ENCODE measurements around the gene RPS14. TPM values are rescaled to one million over a fixed set of nuclear protein-coding genes. Genes with fewer than 3 reads are reported as not detected.
A peak's percentile ranks its signal among the peaks of the same experiment; 100 is the strongest.
"Not testable (repeated sequence)": the region's sequence is repeated elsewhere in the genome, so short reads cannot be mapped to it uniquely, and the experiment has no call there.

RPS14 gene
- polyA plus RNA-seq, 3 donors from 2014 or later = 3,321 to 6,011 (median 3,509) TPM

DNA sequence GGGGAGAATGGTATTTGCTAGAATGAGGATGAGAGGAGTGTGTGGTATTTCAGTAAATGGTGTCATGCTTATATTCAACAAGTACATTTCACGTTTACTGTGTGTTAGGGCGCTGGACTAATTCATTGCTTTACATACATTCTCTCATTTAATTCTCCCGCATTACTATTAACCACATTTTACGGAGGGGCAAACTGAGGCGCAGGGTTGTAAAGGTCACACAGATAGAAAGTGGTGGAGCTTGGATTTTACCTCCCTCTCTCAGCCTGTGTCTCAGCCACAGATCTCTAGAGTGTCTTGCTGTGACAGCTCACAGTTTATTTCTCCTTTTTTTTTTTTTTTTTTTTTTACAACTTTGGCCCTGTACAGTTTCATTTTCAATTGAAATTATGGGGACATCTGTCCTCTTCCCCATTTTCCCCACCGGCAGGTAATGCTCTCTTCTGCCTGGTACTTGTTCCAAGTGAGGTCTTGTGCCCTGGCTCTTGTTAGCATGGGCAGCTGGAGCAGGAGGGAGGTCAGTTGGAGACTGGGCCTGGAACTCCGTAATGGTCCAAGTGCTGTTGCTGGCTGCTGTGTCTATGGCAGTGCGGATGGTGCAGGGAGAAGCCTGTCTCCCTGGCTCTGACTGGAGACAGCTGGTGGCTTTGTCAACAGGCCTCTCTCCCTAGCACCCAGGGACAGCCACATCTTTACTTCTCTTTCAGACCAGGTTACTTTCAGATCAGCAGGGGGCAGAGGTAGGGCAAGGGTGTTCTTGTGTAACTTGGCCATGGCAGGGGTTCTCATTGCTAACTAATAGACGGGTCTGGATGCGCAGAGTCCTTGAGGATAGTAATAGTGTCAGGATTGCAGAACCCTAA is 37.9 kb upstream of the RPS14 start:
- Mint-ChIP-seq H3K36me3 (no peaks in the 10 kb centered on the region), H3K27me3 (ENCODE audit: low read depth in 3 of 3) (peaks cover 11 to 19% (median 16%) of the 10 kb centered on the region in 3 donors), H3K4me3 (peak overlapping the region; percentile 72 to 85 (median 79)), H3K27ac (peak overlapping the region in 5 of 6 donors; percentile 9 to 61 (median 39)), H3K4me1 (peaks cover 9 to 14% of the 10 kb centered on the region in 2 donors), H3K9me3 (no peaks in the 10 kb centered on the region)
- DNase-seq = no peak

DNA sequence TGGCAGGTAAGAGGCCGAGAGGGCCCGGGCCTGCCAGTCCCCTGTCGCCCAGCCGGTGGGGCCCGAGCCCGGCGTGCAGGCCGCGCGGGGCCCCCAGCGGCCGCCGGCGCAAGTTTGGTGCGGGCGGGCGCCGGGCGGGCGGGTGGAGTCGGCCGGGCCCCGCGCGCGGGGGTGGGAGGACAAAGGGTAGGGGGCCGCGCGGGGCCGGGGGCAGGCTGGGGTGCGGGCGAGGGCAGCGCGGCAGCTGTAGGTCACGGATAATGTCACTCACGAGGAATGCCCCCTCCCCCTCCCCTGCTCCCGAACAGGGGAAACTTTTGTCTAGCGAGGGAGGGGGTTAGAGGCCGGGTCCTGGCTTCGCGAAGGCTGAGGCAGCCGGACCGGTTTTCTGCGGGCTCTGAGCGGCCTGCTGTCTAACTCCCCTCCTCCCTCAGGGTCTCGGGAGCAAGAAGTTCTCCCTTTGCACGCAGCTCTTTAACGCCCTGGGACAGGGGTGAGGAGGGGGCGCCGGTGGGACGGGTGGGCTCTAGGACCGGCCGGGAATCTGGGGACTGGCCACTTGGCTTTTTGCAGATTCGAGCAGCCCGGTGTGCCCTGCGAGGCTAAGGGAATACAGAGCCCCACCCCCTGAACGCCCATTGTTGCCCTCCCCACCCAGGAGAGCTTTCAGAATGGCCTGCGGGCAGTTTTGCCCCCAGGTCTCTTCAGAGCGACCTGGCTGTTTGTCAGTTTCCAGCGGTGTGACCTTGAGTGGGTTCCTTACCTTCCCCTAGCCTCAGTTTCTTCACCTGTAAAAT is 37.1 kb upstream of the RPS14 start:
- peaks cover 9 to 14% of the 10 kb centered on the region in 2 donors for H3K4me1 Mint-ChIP-seq
- peak overlapping the region; percentile 72 to 85 (median 79) for H3K4me3 Mint-ChIP-seq
- H3K27me3 Mint-ChIP-seq (ENCODE audit: low read depth in 3 of 3) = peaks cover 11 to 19% (median 16%) of the 10 kb centered on the region in 3 donors
- H3K27ac Mint-ChIP-seq = peak overlapping the region in 4 of 6 donors; percentile 9 to 61 (median 29)
- no peaks in the 10 kb centered on the region for H3K9me3 Mint-ChIP-seq
- H3K36me3 Mint-ChIP-seq = no peaks in the 10 kb centered on the region
- DNase-seq = peak; percentile 59 to 70 (median 69)

DNA sequence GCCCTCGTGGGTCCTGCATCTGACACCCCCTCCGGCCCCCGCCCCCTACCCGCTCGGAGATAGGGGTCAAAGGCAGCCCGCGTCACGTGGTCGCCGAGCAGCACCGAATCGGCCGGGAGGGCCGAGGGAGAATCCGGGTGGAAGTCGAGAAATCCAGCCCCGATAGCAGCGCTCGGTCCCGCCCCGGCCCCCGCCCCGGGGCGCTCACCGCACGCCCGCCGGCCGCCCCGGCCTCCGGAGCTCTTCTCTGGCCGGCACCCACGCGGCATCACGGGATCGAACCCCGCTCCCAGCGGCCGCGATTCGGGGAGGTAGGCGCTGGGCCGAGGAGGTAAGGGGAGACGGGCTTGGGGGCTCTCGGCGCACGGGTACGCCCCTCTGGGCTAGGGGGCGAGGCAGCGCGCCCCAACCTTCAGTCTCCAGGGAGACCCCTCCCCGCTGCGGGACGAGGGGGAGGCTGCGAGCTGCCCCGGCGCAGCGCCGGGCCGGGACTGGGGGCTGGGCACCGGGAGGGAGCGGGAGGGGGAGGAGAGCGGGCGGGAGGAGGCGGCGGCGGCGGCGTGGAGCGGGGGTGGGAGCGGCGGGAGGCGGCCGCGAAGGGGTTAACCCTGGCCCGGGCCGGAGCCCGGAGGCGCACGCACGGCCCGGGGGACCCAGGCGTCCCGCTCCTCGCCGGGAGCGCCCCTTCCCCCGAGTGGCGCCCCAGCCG is 36.3 kb upstream of the RPS14 start:
- Mint-ChIP-seq H3K9me3 (no peaks in the 10 kb centered on the region), H3K4me1 (peaks cover 9 to 14% of the 10 kb centered on the region in 2 donors), H3K27me3 (ENCODE audit: low read depth in 3 of 3) (peaks cover 11 to 19% (median 16%) of the 10 kb centered on the region in 3 donors), H3K27ac (no peak overlapping the region), H3K36me3 (no peaks in the 10 kb centered on the region), H3K4me3 (peak overlapping the region in 4 of 5 donors; percentile 19 to 83 (median 80))
- DNase-seq = peak in 1 of 3 donors; percentile 14

DNA sequence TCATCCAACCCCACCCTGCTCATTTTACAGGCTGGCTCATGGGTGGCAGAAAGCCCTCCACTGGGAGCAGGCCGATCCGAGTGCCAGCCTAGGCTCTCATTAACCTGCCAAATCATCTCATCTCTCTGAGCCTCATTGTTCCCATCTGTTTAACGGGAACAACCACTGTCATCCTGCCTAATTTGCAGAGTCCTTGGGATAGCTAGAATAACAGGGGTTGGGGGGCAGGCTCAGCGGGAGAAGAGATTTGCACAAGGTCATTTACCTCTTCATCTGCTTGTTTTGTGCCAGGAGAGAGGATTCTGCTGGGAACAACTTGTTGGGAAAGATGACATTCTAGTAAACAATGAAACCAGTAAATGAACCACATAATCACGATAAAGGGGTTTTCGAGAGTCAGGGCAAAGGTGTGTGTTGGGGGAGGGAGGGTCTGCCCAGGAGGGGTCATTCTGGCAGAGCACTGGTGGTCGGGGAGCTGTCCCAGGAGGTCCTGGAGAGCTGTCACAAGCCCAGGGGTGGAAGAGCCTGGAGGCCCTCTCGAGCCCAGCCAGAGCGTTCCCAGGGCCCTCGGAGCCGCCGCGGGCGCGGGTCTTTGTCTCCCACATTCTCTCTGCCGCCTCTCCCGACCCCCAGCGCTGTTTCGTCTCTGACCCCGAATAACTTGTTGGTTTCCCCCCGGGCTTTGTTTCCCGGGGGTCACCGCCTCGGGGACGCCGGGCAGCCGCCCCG is 35.6 kb upstream of the RPS14 start:
- H3K27ac Mint-ChIP-seq = peak overlapping the region in 2 of 6 donors; percentile 9 to 18
- H3K36me3 Mint-ChIP-seq = no peaks in the 10 kb centered on the region
- H3K4me1 Mint-ChIP-seq = peaks cover 9 to 14% of the 10 kb centered on the region in 2 donors
- peaks cover 11 to 19% (median 16%) of the 10 kb centered on the region in 3 donors for H3K27me3 Mint-ChIP-seq (ENCODE audit: low read depth in 3 of 3)
- no peaks in the 10 kb centered on the region for H3K9me3 Mint-ChIP-seq
- H3K4me3 Mint-ChIP-seq = peak overlapping the region; percentile 78 to 83 (median 79)
- no peak for DNase-seq

DNA sequence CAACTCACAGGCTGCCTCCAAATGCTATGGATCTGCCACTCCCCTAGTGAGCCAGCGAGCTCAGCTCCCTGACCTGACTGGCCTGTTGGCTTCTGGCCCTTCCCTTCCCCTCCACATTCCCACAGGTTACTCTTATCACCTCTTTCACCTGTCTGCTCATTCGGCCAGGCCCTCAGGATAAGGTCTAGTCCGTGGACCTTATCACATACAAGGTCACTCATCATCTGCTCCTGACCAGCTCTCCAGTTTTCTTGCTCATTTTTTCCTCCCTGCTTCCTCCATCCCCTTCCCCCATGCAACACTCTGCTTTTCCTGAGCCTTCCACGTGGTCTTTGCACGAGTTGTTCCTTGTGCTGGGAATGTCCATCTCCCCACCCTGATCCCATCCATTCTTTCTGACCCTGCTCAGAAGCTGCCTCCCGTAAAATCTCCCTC is 32.5 kb upstream of the RPS14 start:
- Mint-ChIP-seq H3K27ac (no peak overlapping the region), H3K9me3 (no peaks in the 10 kb centered on the region), H3K4me1 (peaks cover 7 to 13% of the 10 kb centered on the region in 2 donors), H3K4me3 (no peak overlapping the region), H3K36me3 (no peaks in the 10 kb centered on the region), H3K27me3 (ENCODE audit: low read depth in 3 of 3) (peaks cover 8 to 18% (median 16%) of the 10 kb centered on the region in 3 donors)
- no peak for DNase-seq

DNA sequence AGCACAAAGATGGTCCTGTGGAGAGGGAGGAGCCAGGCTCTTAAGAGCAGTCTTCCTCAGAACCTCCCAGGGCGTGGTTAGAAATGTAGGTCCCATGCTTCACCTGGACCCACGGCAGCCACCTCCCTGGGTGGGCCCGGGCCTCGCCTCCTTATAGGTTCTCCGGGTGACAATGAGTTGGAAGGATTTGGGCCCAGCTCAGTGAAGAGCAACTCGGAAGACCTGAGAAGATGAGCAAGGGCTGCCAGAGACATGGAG is 32.1 kb upstream of the RPS14 start:
- Mint-ChIP-seq H3K4me1 (peaks cover 10 to 15% of the 10 kb centered on the region in 2 donors), H3K36me3 (no peaks in the 10 kb centered on the region), H3K27me3 (ENCODE audit: low read depth in 3 of 3) (peaks cover 7 to 15% (median 15%) of the 10 kb centered on the region in 3 donors), H3K9me3 (no peaks in the 10 kb centered on the region), H3K4me3 (no peak overlapping the region), H3K27ac (no peak overlapping the region)
- no peak for DNase-seq

DNA sequence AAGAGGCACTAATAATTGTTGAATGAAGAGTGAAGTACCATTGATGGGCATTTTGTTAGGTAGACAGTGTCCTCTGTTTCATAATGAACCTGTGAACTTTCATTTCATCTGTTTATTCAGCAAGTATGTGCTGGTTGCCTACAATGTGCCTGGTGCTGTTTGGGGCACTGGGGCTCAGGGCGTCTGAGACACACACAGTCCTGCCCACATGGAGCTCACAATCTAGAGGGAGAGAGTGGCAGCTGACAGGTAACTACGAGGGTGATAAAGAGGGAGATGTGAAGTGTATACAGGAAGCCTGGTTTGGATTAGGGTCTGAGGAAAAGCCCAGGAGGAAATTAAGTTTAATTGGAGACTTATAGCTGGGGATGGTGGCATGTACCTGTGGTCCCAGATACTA is 29.9 kb upstream of the RPS14 start:
- no peak for DNase-seq
- Mint-ChIP-seq H3K36me3 (no peaks in the 10 kb centered on the region), H3K27ac (peak overlapping the region in 1 of 6 donors; percentile 6), H3K4me3 (no peak overlapping the region), H3K9me3 (no peaks in the 10 kb centered on the region), H3K27me3 (ENCODE audit: low read depth in 3 of 3) (peaks cover 2 to 7% (median 6%) of the 10 kb centered on the region in 3 donors), H3K4me1 (peaks cover 11 to 12% of the 10 kb centered on the region in 2 donors)

DNA sequence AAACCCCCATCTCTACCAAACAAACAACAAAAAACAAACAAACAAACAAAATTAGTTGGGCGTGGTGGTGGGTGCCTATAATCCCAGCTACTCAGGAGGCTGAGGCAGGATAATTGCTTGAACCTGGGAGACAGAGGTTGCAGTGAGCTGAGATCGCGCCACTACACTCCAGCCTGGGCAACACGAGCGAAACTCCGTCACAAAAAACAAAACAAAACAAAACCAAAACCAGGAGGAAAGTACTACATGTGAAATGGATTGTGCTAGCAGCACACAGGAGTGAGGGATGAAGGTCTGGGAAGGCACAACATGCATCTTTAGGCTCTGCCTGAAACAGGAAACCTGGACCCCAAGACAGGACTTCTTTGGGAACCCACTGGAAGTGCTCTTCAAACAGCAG is 27.0 kb upstream of the RPS14 start:
- not testable (repeated sequence) for H3K9me3 Mint-ChIP-seq; H3K36me3 Mint-ChIP-seq; DNase-seq; H3K4me3 Mint-ChIP-seq; H3K27me3 Mint-ChIP-seq (ENCODE audit: low read depth in 3 of 3)
- peak overlapping the region in 2 of 6 donors; percentile 67 to 69 for H3K27ac Mint-ChIP-seq
- H3K4me1 Mint-ChIP-seq = peaks cover 11 to 12% of the 10 kb centered on the region in 2 donors

DNA sequence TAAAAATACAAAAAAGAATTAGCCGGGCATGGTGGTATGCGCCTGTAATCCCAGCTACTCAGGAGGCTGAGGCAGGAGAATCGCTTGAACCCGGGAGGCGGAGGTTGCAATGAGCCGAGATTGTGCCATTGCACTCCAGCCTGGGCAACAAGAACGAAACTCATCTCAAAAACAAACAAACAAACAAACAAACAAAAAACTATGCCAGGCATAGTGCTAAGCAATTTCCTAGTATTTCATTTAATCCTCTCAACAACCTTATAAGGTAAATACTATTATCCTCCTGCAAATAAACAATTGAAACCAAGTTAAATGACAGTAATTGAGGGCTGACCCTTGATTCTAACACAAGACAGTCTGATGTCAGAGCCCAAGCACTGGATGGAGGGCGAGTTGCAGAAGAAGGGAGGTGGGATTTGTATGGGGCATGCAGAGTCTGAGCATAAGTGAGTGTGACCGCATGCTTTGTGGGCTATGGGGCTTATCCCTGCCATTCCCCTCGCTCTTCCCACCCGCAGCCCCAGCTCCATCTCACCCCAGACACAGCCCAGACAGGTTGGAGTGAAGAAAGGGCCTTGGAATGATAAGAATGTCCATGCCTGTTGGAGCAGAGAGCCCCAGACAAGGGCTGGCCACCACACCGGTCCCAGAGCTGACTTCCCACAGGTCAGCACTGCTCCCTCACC is 24.3 kb upstream of the RPS14 start:
- H3K4me3 Mint-ChIP-seq = no peak overlapping the region
- H3K4me1 Mint-ChIP-seq = peaks cover 11 to 12% of the 10 kb centered on the region in 2 donors
- H3K36me3 Mint-ChIP-seq = no peaks in the 10 kb centered on the region
- peaks cover 0 to 7% (median 4%) of the 10 kb centered on the region in 3 donors for H3K27me3 Mint-ChIP-seq (ENCODE audit: low read depth in 3 of 3)
- H3K27ac Mint-ChIP-seq = no peak overlapping the region
- no peak for DNase-seq
- H3K9me3 Mint-ChIP-seq = no peaks in the 10 kb centered on the region

DNA sequence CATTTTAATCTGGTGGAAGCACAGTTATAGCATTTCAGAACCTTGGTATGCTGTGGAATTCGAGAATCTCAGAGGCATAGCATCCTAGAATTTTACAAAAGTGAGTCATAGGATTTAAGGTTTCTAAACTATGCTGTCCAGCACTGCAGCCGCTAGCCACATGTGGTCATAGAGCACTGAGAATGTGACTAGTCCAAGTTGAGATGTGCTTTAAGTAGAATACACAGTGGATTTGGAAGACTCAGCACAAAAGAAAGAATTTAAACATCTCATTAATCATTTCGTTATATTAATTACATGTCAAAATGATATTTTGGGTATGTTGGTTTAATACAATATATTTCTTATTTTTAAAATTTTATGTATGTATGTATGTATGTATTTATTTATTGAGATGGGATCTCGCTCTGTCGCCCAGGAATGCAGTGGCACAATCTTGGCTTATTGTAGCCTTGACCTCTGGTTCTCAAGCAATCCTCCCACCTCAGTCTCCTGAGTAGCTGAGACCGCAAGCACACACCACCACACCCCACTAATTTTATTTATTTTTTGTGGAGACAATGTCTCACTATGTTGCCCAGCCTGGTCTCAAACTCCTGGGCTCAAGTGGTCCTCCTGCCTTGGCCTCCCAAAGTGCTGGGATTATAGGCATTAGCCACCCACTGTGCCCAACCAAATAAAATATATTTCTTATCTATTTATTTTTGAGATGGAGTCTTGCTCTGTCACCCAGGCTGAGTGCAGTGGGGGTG is 20.4 kb upstream of the RPS14 start:
- no peaks in the 10 kb centered on the region for H3K36me3 Mint-ChIP-seq
- no peak for DNase-seq

DNA sequence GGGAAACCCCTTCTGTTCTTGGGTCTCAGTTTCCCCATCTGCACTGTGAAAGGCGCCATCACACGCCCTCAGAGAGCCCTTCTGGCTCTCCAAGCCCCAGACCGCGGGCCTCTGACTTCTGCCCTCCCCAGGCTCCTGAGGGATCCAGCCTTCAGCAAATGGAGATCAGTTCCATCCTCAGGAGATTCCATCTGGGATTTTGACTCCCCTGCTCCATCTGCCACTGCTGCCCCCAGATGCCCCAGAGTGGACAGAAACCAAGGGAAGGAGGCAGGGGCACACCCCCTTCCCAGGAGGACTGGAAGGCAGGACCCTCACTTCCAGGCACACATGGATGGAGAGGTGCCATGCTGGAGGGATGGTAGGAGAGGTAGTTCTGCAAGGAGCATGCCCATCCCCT is 18.7 kb upstream of the RPS14 start:
- H3K27me3 Mint-ChIP-seq (ENCODE audit: low read depth in 3 of 3) = peaks cover 0 to 3% (median 0%) of the 10 kb centered on the region in 3 donors
- no peak overlapping the region for H3K27ac Mint-ChIP-seq

More for the DNA sequence above, 20.4 kb upstream of the RPS14 start:
- Mint-ChIP-seq H3K4me1 (no peaks in the 10 kb centered on the region), H3K4me3 (no peak overlapping the region), H3K27me3 (ENCODE audit: low read depth in 3 of 3) (peaks cover 0 to 5% (median 0%) of the 10 kb centered on the region in 3 donors), H3K27ac (no peak overlapping the region), H3K9me3 (no peaks in the 10 kb centered on the region)

DNA sequence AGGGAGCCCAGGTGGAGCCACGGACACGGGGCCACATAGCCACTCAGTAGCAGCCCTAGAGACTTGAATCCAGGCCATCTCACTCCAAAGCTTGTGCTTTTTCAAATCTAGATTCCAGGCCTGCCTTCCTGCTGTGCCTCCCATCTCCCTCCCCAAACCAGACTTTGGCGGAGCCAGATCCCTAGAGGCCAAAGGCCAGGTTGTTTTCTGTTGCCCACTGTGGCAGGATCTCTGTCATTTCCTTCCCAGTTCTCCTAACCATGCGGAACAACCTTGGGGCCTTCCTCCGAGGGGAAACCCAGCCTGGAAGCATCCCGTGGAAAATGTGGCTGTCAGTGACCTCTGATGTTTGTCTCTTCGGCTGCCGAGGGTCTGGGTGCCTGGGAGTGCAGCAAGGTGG is 16.4 kb upstream of the RPS14 start:
- H3K36me3 Mint-ChIP-seq = no peaks in the 10 kb centered on the region
- DNase-seq = no peak
- no peaks in the 10 kb centered on the region for H3K9me3 Mint-ChIP-seq
- no peaks in the 10 kb centered on the region for H3K4me1 Mint-ChIP-seq
- H3K4me3 Mint-ChIP-seq = no peak overlapping the region
- H3K27ac Mint-ChIP-seq = no peak overlapping the region
- peaks cover 0 to 7% (median 2%) of the 10 kb centered on the region in 3 donors for H3K27me3 Mint-ChIP-seq (ENCODE audit: low read depth in 3 of 3)

More for the DNA sequence above, 18.7 kb upstream of the RPS14 start:
- H3K4me3 Mint-ChIP-seq = no peak overlapping the region
- no peaks in the 10 kb centered on the region for H3K4me1 Mint-ChIP-seq
- no peak for DNase-seq
- no peaks in the 10 kb centered on the region for H3K9me3 Mint-ChIP-seq
- no peaks in the 10 kb centered on the region for H3K36me3 Mint-ChIP-seq
